Fibroblast of lung (primary cell): ENCODE measurements around the gene PANK1. TPM values are rescaled to one million over a fixed set of nuclear protein-coding genes. Genes with fewer than 3 reads are reported as not detected.

Experiments used
- DNase-seq, 2 donors: peaks; one replicate each; pipeline versions ENCODE4 v3.0.0 to v3.0.0-alpha.2; 2010; ENCODE audit warnings: low read depth in 2 of 2
- H2AFZ ChIP-seq: 2 replicates; pipeline ENCODE4 v1.5.1; 2012; ENCODE audit warnings: low read length, control low read depth, inconsistent platforms
- H3K27ac ChIP-seq: 2 replicates; pipeline ENCODE4 v1.5.1; 2011; ENCODE audit warnings: low read length, control low read depth; ENCODE audit not compliant: insufficient read depth
- H3K27me3 ChIP-seq: 2 replicates; pipeline ENCODE4 v1.5.1; 2011; ENCODE audit warnings: mild to moderate bottlenecking, low read length; ENCODE audit not compliant: control insufficient read depth, insufficient read depth
- H3K36me3 ChIP-seq: 2 replicates; pipeline ENCODE4 v1.5.1; 2011; ENCODE audit warnings: low read length; ENCODE audit not compliant: control insufficient read depth, insufficient read depth
- H3K4me1 ChIP-seq: 2 replicates; pipeline ENCODE4 v1.5.1; 2011; ENCODE audit warnings: low read length; ENCODE audit not compliant: control insufficient read depth, insufficient read depth; ENCODE audit errors: extremely low read depth
- H3K4me2 ChIP-seq: 2 replicates; pipeline ENCODE4 v1.5.1; 2011; ENCODE audit warnings: low read length, control low read depth; ENCODE audit not compliant: insufficient read depth; ENCODE audit errors: extremely low read depth
- H3K4me3 ChIP-seq, 4 experiments: fragments of 200-600 bp in 1 of 4; sonication (generic) in 1 of 4; replicated peaks in 1 of 4; 2 replicates each; pipeline ENCODE4 v1.5.1; 2011 to 2016; ENCODE audit warnings: low read length in 4 of 4, low read depth in 3 of 4, mild to moderate bottlenecking in 3 of 4, control low read depth in 2 of 4, inconsistent platforms in 1 of 4, mixed read lengths in 1 of 4; ENCODE audit not compliant: insufficient read depth in 1 of 4; ENCODE audit errors: control extremely low read depth in 1 of 4
- H3K79me2 ChIP-seq: 2 replicates; pipeline ENCODE4 v1.5.1; 2012; ENCODE audit warnings: mild to moderate bottlenecking, low read length, inconsistent platforms; ENCODE audit not compliant: control insufficient read depth, insufficient read depth
- H3K9ac ChIP-seq: 2 replicates; pipeline ENCODE4 v1.5.1; 2011; ENCODE audit warnings: mild to moderate bottlenecking, low read length, control low read depth; ENCODE audit not compliant: insufficient read depth
- H3K9me3 ChIP-seq: 2 replicates; pipeline ENCODE4 v1.5.1; 2012; ENCODE audit warnings: low read depth, low read length; ENCODE audit not compliant: control insufficient read depth, insufficient read depth
- H4K20me1 ChIP-seq: 2 replicates; pipeline ENCODE4 v1.5.1; 2011; ENCODE audit warnings: low read length; ENCODE audit not compliant: control insufficient read depth, insufficient read depth; ENCODE audit errors: extremely low read depth
- EZH2 ChIP-seq: IDR thresholded peaks from 2 replicates; pipeline ENCODE4 v1.5.1; 2012; ENCODE audit warnings: low read length, control low read depth, mild to moderate bottlenecking; ENCODE audit errors: missing control alignments
- polyA plus RNA-seq, 2 donors: library from polyadenylated mRNA; depleted of rRNA in 1 of 2; stranded (reverse) in 1 of 2; unstranded in 1 of 2; fragments of >200 nt; gene quantifications; 2 replicates each; pipeline ENCODE4 v1.2.1, GENCODE V29; 2011 to 2012; ENCODE audit warnings: missing spikeins in 1 of 2
- total RNA-seq: library from RNA; depleted of rRNA; stranded (reverse); fragments of >200 nt; gene quantifications from 2 replicates; pipeline ENCODE4 v1.2.1, GENCODE V29; 2014
- TF ChIP-seq, protein P1 (sequence below), 2 donors: IDR thresholded peaks in 1 of 2; conservative IDR thresholded peaks in 1 of 2; 1 replicate in 1 of 2; 2 replicates in 1 of 2; pipeline ENCODE4 v1.5.1; 2011 to 2012; ENCODE audit warnings: low read length in 2 of 2, control low read depth in 1 of 2, inconsistent platforms in 1 of 2, low read depth in 1 of 2, mild to moderate bottlenecking in 1 of 2

Gene PANK1
- total and polyA plus RNA-seq, 2 donors (not counting 1 experiment from before 2014, with no cell fraction given): 5.3 to 9.2 TPM

DNA sequence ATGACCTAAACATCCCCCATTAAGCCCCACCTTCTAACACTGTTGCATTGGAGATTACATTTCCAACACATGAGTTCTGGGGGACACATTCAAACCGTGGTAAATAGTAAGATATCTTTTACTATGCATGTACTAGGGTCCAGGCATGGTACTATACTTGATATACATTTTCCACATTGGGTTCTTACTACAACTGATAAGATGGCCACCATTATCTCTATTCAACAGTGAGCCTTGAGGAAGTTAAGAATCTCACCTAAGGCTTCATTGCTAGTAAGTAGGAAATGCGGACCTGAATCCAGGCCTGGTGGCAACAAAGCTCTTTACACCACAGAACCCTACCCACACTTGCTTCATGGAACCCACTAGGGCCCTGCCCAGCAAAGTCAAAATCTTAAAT lies 5.7 kb downstream of the PANK1 start:
- no peaks in the 10 kb centered on the region for H3K36me3 ChIP-seq
- no peak overlapping the region for H3K27ac ChIP-seq
- peaks cover 15% of the 10 kb centered on the region for H3K79me2 ChIP-seq
- H3K4me2 ChIP-seq: no peak overlapping the region
- TF ChIP-seq, protein P1, sequence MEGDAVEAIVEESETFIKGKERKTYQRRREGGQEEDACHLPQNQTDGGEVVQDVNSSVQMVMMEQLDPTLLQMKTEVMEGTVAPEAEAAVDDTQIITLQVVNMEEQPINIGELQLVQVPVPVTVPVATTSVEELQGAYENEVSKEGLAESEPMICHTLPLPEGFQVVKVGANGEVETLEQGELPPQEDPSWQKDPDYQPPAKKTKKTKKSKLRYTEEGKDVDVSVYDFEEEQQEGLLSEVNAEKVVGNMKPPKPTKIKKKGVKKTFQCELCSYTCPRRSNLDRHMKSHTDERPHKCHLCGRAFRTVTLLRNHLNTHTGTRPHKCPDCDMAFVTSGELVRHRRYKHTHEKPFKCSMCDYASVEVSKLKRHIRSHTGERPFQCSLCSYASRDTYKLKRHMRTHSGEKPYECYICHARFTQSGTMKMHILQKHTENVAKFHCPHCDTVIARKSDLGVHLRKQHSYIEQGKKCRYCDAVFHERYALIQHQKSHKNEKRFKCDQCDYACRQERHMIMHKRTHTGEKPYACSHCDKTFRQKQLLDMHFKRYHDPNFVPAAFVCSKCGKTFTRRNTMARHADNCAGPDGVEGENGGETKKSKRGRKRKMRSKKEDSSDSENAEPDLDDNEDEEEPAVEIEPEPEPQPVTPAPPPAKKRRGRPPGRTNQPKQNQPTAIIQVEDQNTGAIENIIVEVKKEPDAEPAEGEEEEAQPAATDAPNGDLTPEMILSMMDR (conservative IDR thresholded peaks at IDR 0.05 in 1 of 2, IDR thresholded peaks at IDR 0.05 in 1 of 2; ENCODE audit: low read depth in 1 of 2, low read length in 2 of 2): no peak
- no peak for TF ChIP-seq EZH2
- no peak for DNase-seq
- no peaks in the 10 kb centered on the region for H3K9me3 ChIP-seq
- H3K4me1 ChIP-seq: no peaks in the 10 kb centered on the region
- no peak overlapping the region for H3K9ac ChIP-seq
- no peak overlapping the region for H3K4me3 ChIP-seq
- no peaks in the 10 kb centered on the region for H3K27me3 ChIP-seq
- no peaks in the 10 kb centered on the region for H4K20me1 ChIP-seq
- H2AFZ ChIP-seq: no peak overlapping the region

DNA sequence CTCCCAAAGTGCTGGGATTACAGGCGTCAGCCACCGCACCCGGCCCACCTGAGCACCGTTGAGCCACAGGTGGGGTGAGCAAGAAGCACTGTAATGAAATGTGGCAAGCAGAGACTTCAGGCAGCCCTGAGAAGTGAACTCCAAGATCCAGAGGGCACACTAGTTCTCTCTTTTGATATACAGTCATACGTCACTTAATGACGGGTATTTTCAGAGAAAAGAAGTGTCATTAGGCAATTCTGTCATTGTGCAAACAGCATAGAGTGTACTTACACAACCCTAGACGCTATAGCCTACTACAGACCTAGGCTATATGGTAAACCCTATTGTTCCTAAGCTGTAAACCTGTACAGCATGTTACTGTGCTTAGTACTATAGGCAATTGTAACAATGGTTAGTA lies 7.9 kb downstream of the PANK1 start:
- H3K4me2 ChIP-seq: no peak overlapping the region
- no peak for DNase-seq
- no peak overlapping the region for H2AFZ ChIP-seq
- no peaks in the 10 kb centered on the region for H3K9me3 ChIP-seq
- H3K36me3 ChIP-seq: no peaks in the 10 kb centered on the region
- no peaks in the 10 kb centered on the region for H3K27me3 ChIP-seq
- H3K27ac ChIP-seq: no peak overlapping the region
- peaks cover 2% of the 10 kb centered on the region for H3K4me1 ChIP-seq
- no peaks in the 10 kb centered on the region for H4K20me1 ChIP-seq
- TF ChIP-seq, protein P1 (conservative IDR thresholded peaks at IDR 0.05 in 1 of 2, IDR thresholded peaks at IDR 0.05 in 1 of 2; ENCODE audit: low read depth in 1 of 2, low read length in 2 of 2): no peak
- no peak for TF ChIP-seq EZH2
- no peak overlapping the region for H3K4me3 ChIP-seq
- no peak overlapping the region for H3K9ac ChIP-seq
- H3K79me2 ChIP-seq: peaks cover 8% of the 10 kb centered on the region

DNA sequence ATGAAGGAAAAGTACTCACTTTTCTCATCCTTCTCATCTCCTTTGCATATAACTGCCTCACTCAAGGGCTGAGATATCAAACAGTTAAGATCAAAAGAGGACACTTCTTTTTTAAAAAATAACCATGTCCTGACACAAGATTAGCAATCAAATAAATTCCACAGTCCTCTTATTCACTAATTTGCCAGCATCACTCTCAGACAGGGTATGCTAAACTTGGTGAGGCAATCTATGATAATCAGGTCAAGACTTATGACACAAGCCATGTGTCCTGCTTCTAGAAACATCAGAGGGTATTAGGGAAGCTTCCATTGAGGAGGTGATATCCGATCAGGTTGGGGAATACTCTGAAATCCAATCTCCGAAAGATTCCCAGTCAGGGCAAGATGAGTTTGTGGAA lies 10.4 kb downstream of the PANK1 start:
- Histone ChIP-seq H3K4me3 (no peak overlapping the region), H3K27me3 (no peaks in the 10 kb centered on the region), H2AFZ (no peak overlapping the region), H3K4me2 (no peak overlapping the region), H3K4me1 (peaks cover 2% of the 10 kb centered on the region), H3K27ac (no peak overlapping the region), H3K36me3 (no peaks in the 10 kb centered on the region), H4K20me1 (no peaks in the 10 kb centered on the region), H3K9me3 (no peaks in the 10 kb centered on the region), H3K79me2 (no peaks in the 10 kb centered on the region), H3K9ac (no peak overlapping the region)
- no peak for DNase-seq
- no peak for TF ChIP-seq EZH2
- TF ChIP-seq, protein P1 (conservative IDR thresholded peaks at IDR 0.05 in 1 of 2, IDR thresholded peaks at IDR 0.05 in 1 of 2; ENCODE audit: low read depth in 1 of 2, low read length in 2 of 2): no peak
